ENCODE results near the gene SLC22A31.
"Not testable (repeated sequence)": the region's sequence is repeated elsewhere in the genome, so short reads cannot be mapped to it uniquely, and the experiment has no call there.

SLC22A31 gene

DNA sequence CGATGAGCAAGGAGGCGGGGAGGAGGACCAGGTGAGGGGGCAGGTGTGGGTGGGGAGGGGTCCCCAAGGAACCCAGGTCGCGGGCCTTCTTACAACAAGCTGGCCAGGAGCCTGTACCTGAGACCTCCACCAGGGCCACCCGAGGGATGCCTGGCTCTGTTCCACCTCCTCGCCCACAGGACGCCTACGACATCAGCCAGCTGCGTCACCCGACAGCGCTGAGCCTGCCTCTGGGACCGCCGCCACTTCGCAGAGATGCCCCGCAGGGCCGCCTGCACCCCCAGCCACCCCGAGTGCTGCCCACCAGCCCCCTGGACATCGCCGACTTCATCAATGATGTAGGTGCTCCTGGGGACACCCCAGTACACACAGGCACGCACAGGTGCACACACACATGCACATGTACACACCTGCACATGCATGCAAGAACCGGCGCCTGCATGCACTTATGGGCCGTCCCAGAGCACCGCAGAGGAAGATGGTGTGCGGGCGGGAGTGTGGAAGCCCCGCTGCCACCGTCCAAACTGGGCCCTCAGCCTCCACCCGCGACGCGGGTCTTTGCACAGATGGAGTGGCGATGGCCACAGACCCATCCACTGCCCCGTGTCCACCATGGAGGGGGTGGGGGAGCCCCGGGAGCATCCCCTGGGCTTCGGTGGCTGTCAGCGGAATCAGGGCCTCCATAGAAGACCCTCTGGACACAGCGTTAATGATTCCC, 6.6 kb downstream of the SLC22A31 start:
- FAIRE-seq = no peak

DNA sequence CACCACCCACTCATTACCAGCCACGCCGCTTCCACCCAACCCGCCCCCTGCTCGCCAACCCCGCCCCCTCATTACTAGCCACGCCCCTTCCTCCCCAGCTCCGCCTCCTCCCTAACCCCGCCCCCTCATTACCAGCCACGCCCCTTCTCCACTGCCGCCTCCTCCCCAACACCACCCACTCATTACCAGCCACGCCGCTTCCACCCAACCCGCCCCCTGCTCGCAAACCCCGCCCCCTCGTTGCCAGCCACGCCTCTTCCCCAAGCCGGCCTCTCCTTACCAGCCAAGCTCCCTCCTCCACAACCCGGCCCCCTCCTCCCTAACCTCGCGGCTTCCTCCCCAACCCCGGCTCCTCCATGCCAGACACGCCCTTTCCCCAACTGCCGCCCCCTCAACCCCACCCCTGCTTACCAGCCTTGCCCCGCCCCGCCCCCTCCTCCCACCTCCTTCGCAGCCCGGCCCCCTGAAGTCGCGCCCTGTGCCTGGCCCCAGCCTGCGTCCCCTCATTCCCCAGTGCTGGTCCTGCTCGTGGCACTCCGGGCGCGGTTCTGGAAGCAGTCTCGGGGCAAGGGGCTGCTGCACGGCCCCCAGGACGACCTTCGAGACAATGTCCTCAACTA, 7.3 kb downstream of the SLC22A31 start:
- DNase-seq (ENCODE audit: low spot score) = no peak
- FAIRE-seq = no peak

More for the DNA sequence above, 6.6 kb downstream of the SLC22A31 start:
- no peak for DNase-seq (ENCODE audit: low spot score)

DNA sequence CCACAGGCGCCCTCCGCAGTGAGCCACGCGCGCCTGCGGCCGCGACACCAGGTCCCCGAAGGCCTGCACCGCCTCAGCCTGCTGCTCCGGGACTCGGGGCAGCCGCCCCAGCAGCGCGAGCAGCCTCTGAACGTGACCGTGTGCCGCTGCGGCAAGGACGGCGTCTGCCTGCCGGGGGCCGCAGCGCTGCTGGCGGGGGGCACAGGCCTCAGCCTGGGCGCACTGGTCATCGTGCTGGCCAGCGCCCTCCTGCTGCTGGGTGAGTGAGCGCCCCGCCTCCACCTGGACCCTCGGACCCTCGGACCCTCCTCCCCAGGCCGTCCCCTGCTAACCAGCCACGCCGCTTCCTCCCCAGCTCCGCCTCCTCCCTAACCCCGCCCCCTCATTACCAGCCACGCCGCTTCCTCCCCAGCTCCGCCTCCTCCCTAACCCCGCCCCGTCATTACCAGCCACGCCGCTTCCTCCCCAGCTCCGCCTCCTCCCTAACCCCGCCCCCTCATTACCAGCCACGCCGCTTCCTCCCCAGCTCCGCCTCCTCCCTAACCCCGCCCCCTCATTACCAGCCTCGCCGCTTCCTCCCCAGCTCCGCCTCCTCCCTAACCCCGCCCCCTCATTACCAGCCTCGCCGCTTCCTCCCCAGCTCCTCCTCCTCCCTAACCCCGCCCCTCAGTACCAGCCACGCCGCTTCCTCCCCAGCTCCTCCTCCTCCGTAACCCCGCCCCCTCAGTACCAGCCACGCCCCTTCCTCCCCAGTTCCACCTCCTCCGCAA, 8.0 kb downstream of the SLC22A31 start:
- DNase-seq (ENCODE audit: low spot score) = peak; percentile 10
- FAIRE-seq = peak; percentile 8

DNA sequence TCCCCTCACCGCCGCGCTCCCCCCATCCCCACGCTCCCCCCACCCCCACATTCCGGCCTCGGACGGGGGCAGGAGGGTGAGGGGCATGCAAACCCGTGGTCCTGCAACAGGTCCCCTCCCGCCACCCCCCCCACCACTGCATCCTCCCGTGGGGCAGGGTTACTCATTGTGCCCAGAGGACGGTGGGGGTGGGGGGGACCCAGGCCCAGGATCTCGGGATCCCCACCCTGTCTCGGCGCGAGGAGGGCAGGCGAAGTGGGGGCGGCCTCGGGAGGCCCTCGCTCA, 8.5 kb downstream of the SLC22A31 start:
- DNase-seq (ENCODE audit: low spot score) (no peak), FAIRE-seq (no peak)

GRCh38 chr16:89191033-89191900, 9.1 kb downstream of the SLC22A31 start:
- FAIRE-seq (no peak), DNase-seq (ENCODE audit: low spot score) (no peak)

DNA sequence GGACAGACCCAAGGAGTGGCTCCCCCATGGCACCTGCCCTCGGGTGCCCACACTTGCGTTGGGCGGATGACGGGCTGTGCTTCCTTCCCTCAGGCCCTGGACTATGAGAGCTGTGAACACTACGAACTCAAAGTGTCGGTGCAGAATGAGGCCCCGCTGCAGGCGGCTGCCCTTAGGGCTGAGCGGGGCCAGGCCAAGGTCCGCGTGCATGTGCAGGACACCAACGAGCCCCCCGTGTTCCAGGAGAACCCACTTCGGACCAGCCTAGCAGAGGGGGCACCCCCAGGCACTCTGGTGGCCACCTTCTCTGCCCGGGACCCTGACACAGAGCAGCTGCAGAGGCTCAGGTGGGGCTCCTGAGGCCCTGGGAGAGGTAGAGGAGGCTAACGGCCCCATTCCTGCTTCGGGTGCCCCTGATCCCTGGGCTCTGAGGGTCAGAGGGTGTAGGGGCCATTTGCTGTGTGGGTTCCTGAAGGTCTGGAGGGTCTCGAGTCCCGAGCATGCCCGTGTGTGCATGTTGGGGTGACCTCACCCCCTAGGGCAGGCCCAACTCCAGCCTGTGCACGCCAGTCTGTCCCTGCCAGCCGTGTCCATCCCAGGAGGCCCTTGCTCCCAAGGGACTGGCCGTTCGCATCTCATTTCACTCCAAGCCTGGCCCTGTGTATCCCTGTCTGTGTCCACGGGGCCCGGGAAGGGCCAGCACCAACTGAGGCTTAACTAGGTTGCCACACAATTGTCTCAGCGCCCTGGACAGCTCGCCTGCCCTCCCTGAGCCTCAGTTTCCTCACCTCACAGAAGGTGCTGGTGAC, 10.0 kb downstream of the SLC22A31 start:
- no peak for FAIRE-seq

GRCh38 chr16:89189358-89190025, 10.8 kb downstream of the SLC22A31 start:
- FAIRE-seq (no peak), DNase-seq (ENCODE audit: low spot score) (no peak)

More for the DNA sequence above, 10.0 kb downstream of the SLC22A31 start:
- no peak for DNase-seq (ENCODE audit: low spot score)

DNA sequence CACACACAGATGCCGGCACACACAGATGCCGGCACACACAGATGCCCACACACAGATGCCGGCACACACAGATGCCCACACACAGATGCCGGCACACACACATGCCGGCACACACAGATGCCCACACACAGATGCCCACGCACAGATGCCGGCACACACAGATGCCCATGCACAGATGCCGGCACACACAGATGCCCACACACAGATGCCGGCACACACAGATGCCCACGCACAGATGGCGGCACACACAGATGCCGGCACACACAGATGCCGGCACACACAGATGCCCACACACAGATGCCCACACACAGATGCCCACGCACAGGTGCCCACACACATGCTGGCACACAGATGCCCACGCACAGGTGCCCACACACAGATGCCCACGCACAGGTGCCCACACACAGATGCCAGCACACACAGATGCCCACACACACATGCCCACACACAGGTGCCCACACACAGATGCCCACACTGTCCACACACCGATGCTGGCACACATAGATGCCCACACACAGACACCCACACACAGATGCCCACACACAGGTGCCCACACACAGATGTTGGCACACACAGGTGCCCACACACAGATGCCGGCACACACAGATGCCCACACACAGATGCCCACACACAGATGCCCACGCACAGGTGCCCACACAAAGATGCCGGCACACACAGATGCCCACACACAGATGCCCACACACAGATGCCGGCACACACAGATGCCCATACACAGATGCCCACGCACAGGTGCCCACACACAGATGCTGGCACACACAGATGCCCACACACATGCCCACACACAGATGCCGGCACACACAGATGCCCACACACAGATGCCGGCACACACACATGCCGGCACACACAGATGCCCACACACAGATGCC, 11.6 kb downstream of the SLC22A31 start:
- FAIRE-seq; DNase-seq (ENCODE audit: low spot score): not testable (repeated sequence)

- FAIRE-seq = no peak
- no peak for DNase-seq (ENCODE audit: low spot score)
Observed at GRCh38 chr16:89187770-89188392, 12.5 kb downstream of the SLC22A31 start.

- DNase-seq (ENCODE audit: low spot score) (peak; percentile 9), FAIRE-seq (no peak)
Observed at GRCh38 chr16:89187032-89187769, 13.1 kb downstream of the SLC22A31 start.

DNA sequence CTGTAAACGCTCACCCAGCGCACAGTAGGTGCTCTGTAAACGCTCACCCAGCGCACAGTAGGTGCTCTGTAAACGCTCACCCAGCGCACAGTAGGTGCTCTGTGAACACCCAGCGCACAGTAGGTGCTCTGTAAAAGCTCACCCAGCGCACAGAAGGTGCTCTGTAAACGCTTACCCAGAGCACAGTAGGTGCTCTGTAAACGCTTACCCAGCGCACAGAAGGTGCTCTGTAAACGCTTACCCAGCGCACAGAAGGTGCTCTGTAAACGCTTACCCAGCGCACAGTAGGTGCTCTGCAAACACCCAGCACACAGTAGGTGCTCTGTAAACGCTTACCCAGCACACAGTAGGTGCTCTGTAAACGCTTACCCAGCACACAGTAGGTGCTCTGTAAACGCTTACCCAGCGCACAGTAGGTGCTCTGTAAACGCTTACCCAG, 13.7 kb downstream of the SLC22A31 start:
- not testable (repeated sequence) for FAIRE-seq; DNase-seq (ENCODE audit: low spot score)

DNA sequence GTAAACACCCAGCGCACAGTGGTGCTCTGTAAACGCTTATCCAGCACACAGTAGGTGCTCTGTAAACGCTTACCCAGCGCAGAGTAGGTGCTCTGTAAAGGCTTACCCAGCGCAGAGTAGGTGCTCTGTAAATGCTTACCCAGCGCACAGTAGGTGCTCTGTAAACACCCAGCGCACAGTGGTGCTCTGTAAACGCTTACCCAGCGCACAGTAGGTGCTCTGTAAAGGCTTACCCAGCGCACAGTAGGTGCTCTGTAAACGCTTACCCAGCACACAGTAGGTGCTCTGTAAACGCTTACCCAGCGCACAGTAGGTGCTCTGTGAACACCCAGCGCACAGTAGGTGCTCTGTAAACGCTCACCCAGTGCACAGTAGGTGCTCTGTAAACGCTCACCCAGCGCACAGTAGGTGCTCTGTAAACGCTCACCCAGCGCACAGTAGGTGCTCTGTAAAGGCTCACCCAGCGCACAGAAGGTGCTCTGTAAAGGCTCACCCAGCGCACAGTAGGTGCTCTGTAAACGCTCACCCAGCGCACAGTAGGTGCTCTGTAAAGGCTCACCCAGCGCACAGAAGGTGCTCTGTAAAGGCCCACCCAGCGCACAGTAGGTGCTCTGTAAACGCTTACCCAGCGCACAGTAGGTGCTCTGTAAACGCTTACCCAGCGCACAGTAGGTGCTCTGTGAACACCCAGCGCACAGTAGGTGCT, 14.3 kb downstream of the SLC22A31 start:
- FAIRE-seq; DNase-seq (ENCODE audit: low spot score): not testable (repeated sequence)

GRCh38 chr16:89184933-89185794, 15.2 kb downstream of the SLC22A31 start:
- no peak for DNase-seq (ENCODE audit: low spot score)
- FAIRE-seq = no peak

DNA sequence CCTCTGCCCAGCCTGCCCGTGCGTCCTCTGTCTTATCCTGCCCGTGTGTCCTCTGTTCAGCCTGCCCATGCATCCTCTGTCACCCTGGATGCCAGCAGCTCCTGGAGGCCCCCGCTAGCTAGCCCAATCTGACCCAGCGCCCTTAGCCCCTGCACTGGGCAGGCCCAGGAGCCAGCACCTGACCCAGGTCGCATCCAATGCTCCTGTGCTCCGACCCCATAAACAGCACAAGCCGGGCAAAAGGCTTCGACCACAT, 15.7 kb downstream of the SLC22A31 start:
- no peak for FAIRE-seq
- DNase-seq (ENCODE audit: low spot score) = no peak

GRCh38 chr16:89183975-89184676, 16.2 kb downstream of the SLC22A31 start:
- DNase-seq (ENCODE audit: low spot score) = no peak
- FAIRE-seq = no peak

DNA sequence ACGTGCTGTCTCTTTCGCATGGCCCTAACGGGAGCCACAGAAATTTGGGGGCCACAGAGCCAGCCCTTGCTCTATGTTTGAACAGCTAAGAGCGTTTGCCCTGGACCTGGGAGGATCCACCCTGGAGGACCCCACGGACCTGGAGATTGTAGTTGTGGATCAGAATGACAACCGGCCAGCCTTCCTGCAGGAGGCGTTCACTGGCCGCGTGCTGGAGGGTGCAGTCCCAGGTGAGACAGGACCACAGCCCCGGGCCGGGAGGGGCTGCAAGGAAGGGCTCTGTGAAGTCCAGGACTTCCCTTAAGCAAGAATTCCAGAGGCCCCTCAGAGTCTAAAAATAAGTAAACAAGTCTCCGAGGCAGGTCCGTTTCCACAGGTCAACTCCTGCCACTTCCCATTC, 16.9 kb downstream of the SLC22A31 start:
- no peak for DNase-seq (ENCODE audit: low spot score)
- FAIRE-seq = no peak

Data from RCC 7860 (cell line).